GM12875 (cell line): Measurements from ENCODE around the gene TNS1.

Experiments
- H3K4me3 ChIP-seq: one replicate; pipeline ENCODE4 v1.5.1; 2011; ENCODE audit warnings: low read depth, low read length, control low read depth
- TF ChIP-seq, protein P1 (sequence below): IDR thresholded peaks from 2 replicates; pipeline ENCODE4 v1.5.1; 2011; ENCODE audit warnings: low read depth, mild to moderate bottlenecking, control low read depth, inconsistent platforms, low read length, moderate library complexity, borderline replicate concordance; ENCODE audit not compliant: insufficient read depth

Gene TNS1

DNA sequence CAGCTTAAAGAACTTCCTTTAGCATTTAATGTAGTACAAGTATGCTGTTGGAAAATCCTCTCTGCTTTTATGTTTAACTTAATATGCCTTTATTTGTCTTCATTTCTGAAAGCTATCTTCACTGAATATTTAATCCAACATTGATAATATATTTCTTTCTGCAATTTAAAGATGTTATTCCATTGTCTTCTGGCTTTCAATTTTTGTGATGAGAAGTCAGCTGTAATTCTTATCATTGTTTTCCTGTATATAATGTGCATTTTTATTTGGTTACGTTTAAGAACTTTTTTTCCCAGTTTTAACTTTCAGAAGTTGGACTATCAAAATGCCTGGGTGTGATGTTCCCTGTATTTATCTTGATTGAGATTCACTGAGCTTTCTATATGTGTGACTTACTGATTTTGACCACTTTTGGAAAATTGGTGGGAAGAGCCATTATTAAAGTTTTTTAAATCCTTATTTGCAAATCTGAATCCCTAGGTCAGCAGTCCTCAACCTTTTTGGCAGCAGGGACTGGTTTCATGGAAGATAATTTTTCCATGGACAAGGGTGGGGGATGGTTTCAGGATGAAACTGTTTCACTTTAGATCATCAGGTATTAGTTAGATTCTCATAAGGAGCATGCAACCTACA lies 241.0 kb downstream of the TNS1 start:
- TF ChIP-seq, protein P1, sequence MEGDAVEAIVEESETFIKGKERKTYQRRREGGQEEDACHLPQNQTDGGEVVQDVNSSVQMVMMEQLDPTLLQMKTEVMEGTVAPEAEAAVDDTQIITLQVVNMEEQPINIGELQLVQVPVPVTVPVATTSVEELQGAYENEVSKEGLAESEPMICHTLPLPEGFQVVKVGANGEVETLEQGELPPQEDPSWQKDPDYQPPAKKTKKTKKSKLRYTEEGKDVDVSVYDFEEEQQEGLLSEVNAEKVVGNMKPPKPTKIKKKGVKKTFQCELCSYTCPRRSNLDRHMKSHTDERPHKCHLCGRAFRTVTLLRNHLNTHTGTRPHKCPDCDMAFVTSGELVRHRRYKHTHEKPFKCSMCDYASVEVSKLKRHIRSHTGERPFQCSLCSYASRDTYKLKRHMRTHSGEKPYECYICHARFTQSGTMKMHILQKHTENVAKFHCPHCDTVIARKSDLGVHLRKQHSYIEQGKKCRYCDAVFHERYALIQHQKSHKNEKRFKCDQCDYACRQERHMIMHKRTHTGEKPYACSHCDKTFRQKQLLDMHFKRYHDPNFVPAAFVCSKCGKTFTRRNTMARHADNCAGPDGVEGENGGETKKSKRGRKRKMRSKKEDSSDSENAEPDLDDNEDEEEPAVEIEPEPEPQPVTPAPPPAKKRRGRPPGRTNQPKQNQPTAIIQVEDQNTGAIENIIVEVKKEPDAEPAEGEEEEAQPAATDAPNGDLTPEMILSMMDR: no peak
- no peak overlapping the region for H3K4me3 ChIP-seq

DNA sequence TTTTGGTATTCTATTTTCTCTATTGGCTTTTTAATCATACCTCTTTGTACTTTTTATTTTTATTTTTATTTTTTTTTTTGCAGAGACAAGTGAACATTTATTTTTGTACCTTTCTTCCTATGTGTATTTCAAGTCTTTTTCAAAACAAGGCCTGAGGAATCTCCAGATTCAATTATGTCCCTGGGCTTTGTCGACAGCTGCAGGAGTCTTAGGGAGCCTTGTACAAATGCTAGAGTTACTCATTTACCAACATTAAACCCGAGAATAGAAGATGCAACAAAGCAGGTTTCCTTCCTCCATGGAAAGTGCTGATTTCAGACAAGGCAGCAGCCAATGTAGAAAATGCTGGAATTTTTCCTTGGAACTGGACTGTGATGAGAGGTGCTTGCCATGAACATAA lies 242.8 kb downstream of the TNS1 start:
- no peak overlapping the region for H3K4me3 ChIP-seq
- TF ChIP-seq, protein P1: no peak

DNA sequence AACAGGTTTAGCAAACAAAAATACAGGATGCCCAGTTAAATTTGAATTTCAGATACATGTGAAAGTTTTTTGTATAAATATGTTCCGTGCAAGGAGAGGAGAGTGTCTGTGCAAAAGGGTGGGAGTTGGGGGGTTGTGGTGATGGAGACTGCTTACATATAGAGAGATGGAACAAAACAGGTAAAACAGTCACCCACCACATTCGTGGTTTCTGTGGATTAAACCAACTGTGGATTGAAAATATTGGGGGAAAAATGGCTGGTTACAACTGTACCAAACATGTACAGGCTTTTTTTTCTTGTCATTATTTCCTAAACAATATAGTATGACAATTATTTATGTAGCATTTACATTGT lies 245.7 kb downstream of the TNS1 start:
- TF ChIP-seq, protein P1: no peak

DNA sequence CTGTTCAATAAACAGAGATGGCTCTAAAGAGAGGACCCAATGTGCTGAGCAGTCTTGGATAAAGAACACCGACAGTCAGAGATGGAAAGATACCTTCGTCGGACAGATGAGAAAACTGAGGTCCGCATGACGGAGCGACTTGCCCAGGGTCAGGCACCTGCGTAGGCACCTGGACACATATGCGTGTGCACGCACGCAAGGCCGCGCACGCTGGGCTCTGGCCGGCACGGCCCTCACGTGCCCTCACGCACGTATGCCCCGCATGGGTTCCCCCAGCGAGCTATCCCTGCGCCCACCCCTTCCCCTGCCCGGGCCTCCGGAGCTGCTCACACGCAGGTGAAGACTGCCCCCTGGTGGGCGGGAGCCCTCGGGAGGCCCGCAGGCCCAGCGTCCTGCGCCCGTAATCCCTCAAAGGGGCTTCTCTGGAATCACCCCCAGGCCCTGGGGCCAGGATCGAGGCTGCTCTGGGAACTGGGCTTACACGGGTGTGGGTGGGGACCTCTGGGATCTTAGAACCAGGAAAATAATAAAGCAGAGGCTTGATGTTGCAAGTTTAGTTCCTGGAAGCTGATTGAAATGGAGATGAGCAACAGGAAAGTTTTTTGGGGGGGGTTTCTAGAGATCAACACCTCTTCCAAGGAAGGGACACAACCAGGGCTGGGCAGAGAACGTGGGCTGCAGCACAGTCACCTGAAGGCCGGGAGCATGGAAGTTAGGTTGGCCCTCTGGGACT lies 246.3 kb downstream of the TNS1 start:
- no peak overlapping the region for H3K4me3 ChIP-seq
- TF ChIP-seq, protein P1: peak; percentile 94

More for the DNA sequence above, 245.7 kb downstream of the TNS1 start:
- no peak overlapping the region for H3K4me3 ChIP-seq

DNA sequence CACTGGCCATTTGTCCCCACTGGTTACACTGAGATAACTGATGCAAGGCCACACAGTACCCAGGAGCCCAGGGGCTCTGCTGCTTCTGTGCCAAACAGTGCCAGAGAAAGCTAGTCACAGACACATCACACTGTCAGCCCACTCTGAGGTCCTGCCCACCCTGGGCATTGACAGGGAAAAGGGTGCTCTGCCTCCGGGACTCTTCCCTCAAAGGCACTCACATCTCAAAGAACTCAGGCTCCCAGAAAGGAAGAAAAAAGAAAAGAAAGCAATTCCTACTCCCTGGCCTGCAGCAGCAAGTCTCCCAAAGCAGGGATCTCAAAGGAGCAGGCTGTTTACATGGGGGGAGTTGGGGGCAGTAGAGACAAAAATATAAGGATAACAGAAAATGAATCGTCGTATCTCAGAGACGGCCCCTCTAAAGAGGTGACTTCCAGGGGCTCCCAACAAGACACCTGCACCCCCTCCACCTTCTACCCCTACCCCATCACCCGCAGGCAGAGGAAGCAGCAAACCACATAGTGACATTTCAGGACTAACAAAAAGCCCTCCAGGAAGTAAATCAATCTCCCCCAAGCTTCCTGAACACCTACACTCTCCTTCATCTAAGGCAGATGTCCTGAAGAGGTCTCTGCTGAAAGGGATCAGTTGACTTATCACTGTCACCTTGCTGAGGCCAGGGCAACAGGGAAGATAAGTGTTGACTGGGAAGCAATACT lies 247.6 kb downstream of the TNS1 start:
- H3K4me3 ChIP-seq: no peak overlapping the region
- TF ChIP-seq, protein P1: no peak

DNA sequence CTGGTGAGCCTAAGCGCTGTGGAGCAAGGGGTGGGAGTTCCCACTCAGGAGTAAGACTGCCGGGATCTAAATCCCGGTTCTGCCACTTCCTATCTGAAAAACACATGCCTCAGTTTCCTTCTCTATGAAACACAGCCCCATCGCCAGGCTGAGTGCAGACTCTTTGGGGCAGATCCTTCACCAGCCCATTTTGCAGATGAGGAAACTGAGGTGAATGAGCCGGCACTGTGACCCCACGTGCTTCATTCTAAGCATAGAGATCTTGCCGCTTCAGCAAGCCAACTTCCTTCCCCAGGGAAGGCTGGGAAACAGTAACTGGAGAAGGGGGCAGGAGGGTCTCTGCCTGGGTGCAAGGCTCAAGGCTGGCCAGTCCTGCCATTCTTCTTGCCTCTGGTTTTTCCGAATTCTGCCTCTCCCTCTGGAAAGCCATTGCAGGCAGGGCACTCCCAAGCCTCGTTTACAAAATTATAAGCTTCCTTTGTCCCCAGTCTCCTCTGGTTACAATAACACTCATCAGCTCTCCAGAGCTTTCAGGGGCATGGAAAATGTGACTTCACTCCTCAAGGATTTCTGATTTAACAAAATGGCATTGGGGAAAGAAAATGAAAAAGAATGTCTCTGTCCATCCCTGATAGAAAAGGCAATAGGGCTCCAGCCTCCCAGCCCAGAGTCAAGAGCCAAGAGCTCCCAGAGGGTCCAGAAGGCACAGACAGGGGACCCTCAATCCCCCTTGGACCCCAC lies 249.2 kb downstream of the TNS1 start:
- TF ChIP-seq, protein P1: no peak
- no peak overlapping the region for H3K4me3 ChIP-seq
